Tibial artery (tissue), 4 donors: ENCODE results near the gene AGFG1.

Experiments
- DNase-seq, 2 donors: peaks; one replicate each; pipeline ENCODE4 v3.0.0-alpha.2; 2019
- H3K27ac ChIP-seq, 2 donors: fragments of 200-600 bp; sonication (generic) in 1 of 2; 1 replicate in 1 of 2; 2 replicates in 1 of 2; pipeline ENCODE4 v1.5.1; 2018 to 2019; ENCODE audit warnings: mild to moderate bottlenecking in 1 of 2
- H3K27me3 ChIP-seq, 2 donors: fragments of 200-600 bp; sonication (generic) in 1 of 2; one replicate each; pipeline versions ENCODE4 v1.5.1 to v1.6.0; 2016 to 2019
- H3K36me3 ChIP-seq, 3 donors: fragments of 200-600 bp; sonication (generic) in 2 of 3; one replicate each; pipeline ENCODE4 v1.5.1; 2016 to 2019; ENCODE audit warnings: mild to moderate bottlenecking in 2 of 3
- H3K4me1 ChIP-seq, 4 donors: fragments of 200-600 bp; sonication (generic) in 2 of 4; 1 replicate in 3 of 4; 2 replicates in 1 of 4; pipeline ENCODE4 v1.5.1; 2016 to 2019
- H3K4me3 ChIP-seq, 2 donors: fragments of 200-600 bp; sonication (generic) in 1 of 2; 1 replicate in 1 of 2; 2 replicates in 1 of 2; pipeline ENCODE4 v1.5.1; 2018 to 2019; ENCODE audit warnings: mild to moderate bottlenecking in 2 of 2
- H3K9me3 ChIP-seq, 3 donors: fragments of 200-600 bp; sonication (generic) in 1 of 3; one replicate each; pipeline ENCODE4 v1.5.1; 2016 to 2019
- CTCF ChIP-seq, 2 experiments: fragments of 200-600 bp in 1 of 2; fragments of 450-650 bp in 1 of 2; IDR thresholded peaks; one replicate each; pipeline ENCODE4 v1.5.1; 2017 to 2019; ENCODE audit warnings: antibody characterized with exemption in 2 of 2, mild to moderate bottlenecking in 1 of 2, moderate library complexity in 1 of 2
- intact Hi-C: fragments of 100-400 bp; cut with DNase I; formaldehyde crosslinking; loops from one replicate; pipeline ENCODE4 v1.15.0; 2023; ENCODE audit warnings: low total_unique reads

Gene AGFG1

GRCh38 chr2:227507963-227508362 is 36.0 kb downstream of the AGFG1 start:
- Histone ChIP-seq H3K9me3 (no peaks in the 10 kb centered on the region), H3K27ac (no peak overlapping the region), H3K27me3 (no peaks in the 10 kb centered on the region), H3K4me3 (no peak overlapping the region), H3K4me1 (peaks cover 0 to 83% (median 35%) of the 10 kb centered on the region in 4 donors), H3K36me3 (no peaks in the 10 kb centered on the region)
- DNase-seq: no peak
- intact Hi-C loops: no loop called here
- TF ChIP-seq CTCF (IDR thresholded peaks at IDR 0.05): no peak

- H3K4me1 ChIP-seq: peaks cover 0 to 83% (median 32%) of the 10 kb centered on the region in 4 donors
Measured at GRCh38 chr2:227509076-227509475, 37.1 kb downstream of the AGFG1 start.

GRCh38 chr2:227509824-227510619 is 38.1 kb downstream of the AGFG1 start:
- Histone ChIP-seq H3K36me3 (no peaks in the 10 kb centered on the region), H3K27ac (no peak overlapping the region)
- TF ChIP-seq CTCF (IDR thresholded peaks at IDR 0.05): no peak

More at GRCh38 chr2:227509076-227509475, 37.1 kb downstream of the AGFG1 start:
- H3K27ac ChIP-seq: no peak overlapping the region
- no peak for TF ChIP-seq CTCF (IDR thresholded peaks at IDR 0.05)
- H3K9me3 ChIP-seq: no peaks in the 10 kb centered on the region
- no peaks in the 10 kb centered on the region for H3K36me3 ChIP-seq
- intact Hi-C loops: no loop called here
- no peak for DNase-seq
- no peak overlapping the region for H3K4me3 ChIP-seq
- H3K27me3 ChIP-seq: no peaks in the 10 kb centered on the region

GRCh38 chr2:227510620-227510958 is 38.6 kb downstream of the AGFG1 start:
- intact Hi-C loops: no loop called here
- no peak for TF ChIP-seq CTCF (IDR thresholded peaks at IDR 0.05)
- Histone ChIP-seq H3K27ac (no peak overlapping the region), H3K4me3 (no peak overlapping the region), H3K4me1 (peaks cover 0 to 79% (median 32%) of the 10 kb centered on the region in 4 donors), H3K36me3 (no peaks in the 10 kb centered on the region), H3K9me3 (no peaks in the 10 kb centered on the region), H3K27me3 (no peaks in the 10 kb centered on the region)
- no peak for DNase-seq

More at GRCh38 chr2:227509824-227510619, 38.1 kb downstream of the AGFG1 start:
- Histone ChIP-seq H3K9me3 (no peaks in the 10 kb centered on the region), H3K4me3 (no peak overlapping the region), H3K27me3 (no peaks in the 10 kb centered on the region), H3K4me1 (peaks cover 0 to 82% (median 32%) of the 10 kb centered on the region in 4 donors)
- DNase-seq: no peak
- intact Hi-C loops: no loop called here

- no peak for TF ChIP-seq CTCF (IDR thresholded peaks at IDR 0.05)
- Histone ChIP-seq H3K9me3 (no peaks in the 10 kb centered on the region), H3K27ac (no peak overlapping the region), H3K4me3 (no peak overlapping the region), H3K36me3 (no peaks in the 10 kb centered on the region), H3K27me3 (no peaks in the 10 kb centered on the region), H3K4me1 (peaks cover 0 to 81% (median 30%) of the 10 kb centered on the region in 4 donors)
- DNase-seq: no peak
- intact Hi-C loops: no loop called here
Measured at GRCh38 chr2:227511239-227511930, 39.4 kb downstream of the AGFG1 start.
